ENCODE measurements around the gene PNPLA7. TPM values are rescaled to one million over a fixed set of nuclear protein-coding genes. Genes with fewer than 3 reads are reported as not detected.
"Not testable (repeated sequence)": the region's sequence is repeated elsewhere in the genome, so short reads cannot be mapped to it uniquely, and the experiment has no call there.

The PNPLA7 gene
- polyA plus RNA-seq, 12 donors = 1.3 to 4.6 (median 2.9) TPM; not detected in 1

- DNase-seq = peak; percentile 86
Measured at GRCh38 chr9:137422604-137423513, 127.3 kb downstream of the PNPLA7 start, which contains the start of the genes EXD3 and NOXA1. Gene EXD3, minus strand, starts transcription at chr9:137423162. Its CDS starts 27,805 bp downstream, at chr9:137395357. Gene NOXA1, plus strand, starts transcription at chr9:137423393. Its CDS starts 137 bp downstream, at chr9:137423530.

DNA sequence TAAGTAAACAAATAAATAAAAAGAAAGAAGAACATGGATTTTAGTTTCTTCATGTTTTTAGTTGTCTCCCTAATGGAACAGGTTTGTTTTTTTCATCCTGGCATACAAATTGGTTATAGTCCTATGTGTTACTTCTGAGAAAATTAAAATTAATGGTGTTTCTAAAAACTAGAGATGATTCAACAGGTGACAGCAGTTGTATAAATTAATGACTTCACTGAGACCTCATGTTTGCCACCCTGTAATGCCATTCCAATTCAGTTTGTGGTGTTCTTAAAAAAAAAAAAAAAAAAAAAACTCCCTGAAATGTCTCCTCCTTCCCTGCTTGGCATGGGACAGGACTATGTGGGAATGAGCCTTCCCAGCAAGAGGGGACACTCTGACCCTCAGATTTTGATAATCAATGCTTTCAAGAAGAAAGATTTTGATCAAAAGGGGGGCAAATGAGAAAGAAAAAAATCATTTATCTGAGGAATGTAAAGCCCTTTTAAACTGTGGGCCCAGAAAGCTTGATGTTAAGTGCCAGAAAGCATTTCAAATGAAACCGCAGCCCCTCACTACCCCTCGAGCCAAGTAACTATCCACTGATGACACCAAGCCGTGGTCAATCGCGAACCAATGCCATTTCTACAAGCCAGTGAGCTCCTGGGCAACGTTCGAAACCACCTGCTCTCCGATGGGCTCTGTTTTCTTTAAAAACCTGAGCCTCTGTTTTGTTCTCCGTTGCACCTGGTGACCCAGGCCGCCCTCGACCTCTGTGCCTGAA, 128.2 kb downstream of the PNPLA7 start:
- no peak for DNase-seq

DNA sequence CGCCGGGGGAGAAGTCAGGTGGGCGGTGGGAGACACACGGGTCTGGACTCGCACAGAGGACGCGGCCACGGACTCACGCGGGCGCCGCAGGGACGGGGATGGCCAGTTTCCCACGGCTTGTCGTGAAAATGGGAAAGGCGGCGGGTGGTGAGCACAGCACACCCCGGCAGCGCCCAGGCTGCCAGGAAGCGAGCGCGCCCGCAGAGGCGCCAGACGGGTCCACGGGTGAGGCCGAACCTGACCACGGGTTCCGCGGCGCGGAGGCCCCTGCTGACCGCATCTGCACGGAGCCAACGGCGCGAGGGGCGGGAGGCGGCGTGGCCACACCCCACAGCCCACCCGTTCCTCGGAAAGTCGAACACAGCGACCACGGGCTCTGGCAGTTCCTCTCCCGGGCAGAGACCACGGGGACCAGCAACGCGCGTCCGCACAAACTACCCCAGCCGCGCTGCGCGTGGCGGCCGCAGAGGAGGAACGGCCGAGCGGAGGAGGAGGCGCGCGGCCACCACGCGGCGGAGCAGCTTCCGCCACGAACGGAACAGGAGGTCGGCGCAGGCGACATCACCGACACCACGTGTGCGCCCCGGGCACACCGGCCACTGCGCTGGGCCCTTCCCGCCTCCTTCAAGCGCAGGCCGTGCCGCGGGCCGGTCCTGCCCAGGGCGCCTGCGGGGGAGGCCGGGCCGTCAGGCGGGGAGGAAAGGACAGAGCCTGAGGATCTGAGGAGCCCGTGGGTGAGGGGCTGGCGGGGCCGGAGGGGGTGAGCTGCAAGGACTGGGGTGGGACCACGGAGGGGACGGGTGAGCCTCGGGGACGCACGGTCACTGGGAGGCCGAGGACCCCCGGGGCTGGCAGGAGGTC, 132.8 kb downstream of the PNPLA7 start:
- DNase-seq = no peak

GRCh38 chr9:137416563-137417151, 133.5 kb downstream of the PNPLA7 start:
- no peak for DNase-seq

- no peak for DNase-seq
Measured at GRCh38 chr9:137416006-137416562, 134.1 kb downstream of the PNPLA7 start.

GRCh38 chr9:137415451-137415850, 134.8 kb downstream of the PNPLA7 start:
- no peak for DNase-seq

GRCh38 chr9:137412431-137412830, 137.8 kb downstream of the PNPLA7 start:
- DNase-seq = no peak

DNA sequence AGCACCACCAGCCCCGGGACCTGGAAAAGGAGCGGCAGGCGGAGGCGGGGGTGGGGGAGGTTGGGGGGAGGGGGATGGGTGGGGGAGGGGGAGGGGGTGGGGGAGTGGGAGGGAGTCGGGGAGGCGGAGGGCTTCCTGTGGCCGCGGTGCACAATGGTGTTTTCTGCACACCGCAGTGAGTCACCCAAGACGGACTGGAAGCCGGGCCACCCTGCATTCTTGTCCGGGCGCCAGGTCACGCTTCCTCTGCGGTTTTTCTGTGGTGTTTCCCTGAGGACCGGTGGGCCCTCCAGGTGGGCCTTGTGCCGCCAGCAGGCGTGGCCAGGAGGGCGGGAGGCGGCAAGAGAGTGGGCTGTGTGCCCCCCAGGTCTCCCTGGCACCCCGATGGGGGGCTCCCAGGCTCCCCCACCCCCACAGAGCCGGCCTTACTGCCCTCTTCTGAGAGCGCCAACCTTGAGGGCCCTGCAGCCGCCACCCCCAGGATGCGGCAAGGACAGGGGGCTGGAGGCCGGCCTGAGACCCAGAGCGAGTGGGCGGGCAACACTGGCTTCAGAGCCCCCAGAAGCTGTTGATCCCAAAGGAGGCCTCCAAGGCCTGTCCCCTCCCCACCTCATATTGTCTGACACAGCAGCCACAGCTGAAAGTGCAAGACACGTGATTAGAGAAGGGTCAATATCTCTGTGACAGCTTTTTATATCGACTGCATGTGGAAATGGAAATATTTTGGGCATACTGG, 138.4 kb downstream of the PNPLA7 start:
- no peak for DNase-seq

DNA sequence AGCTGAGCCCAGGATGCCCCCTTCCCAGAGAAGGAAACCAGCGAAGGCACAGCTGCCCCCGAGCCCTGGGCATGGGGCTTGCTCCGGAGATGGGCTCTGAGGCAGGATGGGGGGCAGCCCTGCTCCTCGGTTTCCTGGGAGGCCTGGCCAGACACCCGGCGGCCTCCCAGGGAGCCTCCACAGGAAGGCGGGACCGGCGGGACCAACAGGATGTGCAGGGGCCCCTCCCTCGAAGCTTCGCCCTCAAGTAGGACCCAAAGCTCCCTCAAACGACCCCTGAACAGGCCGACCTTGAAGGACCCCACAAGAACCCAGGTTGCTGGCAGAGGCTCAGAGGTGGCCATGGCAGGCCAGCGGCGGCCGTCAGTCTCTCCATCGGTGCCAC, 138.9 kb downstream of the PNPLA7 start:
- DNase-seq = no peak

- DNase-seq = no peak
Measured at GRCh38 chr9:137410891-137411249, 139.3 kb downstream of the PNPLA7 start.

DNA sequence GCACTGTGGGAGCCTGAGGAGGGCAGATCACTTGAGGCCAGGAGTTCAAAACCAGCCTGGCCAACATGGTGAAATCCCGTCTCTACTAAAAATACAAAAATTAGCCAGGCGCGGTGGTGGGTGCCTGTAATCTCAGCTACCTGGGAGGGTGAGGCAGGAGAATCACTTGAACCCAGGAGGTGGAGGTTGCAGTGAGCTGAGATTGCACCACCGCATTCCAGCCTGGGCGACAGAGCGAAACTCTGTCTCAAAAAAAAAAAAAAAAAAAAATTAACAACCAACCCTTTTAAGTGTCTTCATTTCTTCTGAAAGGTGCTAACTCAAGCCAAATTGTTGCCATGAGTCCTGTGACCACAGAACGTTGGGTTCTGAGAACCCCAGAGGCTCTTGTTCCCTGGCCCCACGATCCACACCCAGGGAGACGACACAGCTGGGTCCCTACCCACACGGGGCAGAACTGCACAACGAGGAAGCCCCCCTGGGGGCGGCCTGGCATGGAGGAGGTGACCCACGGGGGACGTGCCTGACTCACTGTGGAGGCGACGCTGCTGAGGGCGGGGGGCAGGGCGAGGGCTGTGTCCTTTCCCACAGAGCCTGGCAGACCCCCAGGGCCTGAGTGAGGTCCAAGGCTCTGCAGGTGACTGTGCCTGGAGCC, 139.8 kb downstream of the PNPLA7 start:
- DNase-seq = not testable (repeated sequence)

Other genes with a start within 250 kb of the PNPLA7 start
- 10 to 100 TPM in 2 of 12 donors, 1 to 10 TPM in 9, not detected in 1; 2.6 to 28.7 (median 4.3) TPM for gene NRARP, start 248.1 kb downstream of the PNPLA7 start, polyA plus RNA-seq (ENCODE audit: insufficient read length in 12 of 12)
- 10 to 100 TPM in 8 of 12 donors, 1 to 10 TPM in 3, not detected in 1; 6.7 to 21.6 (median 11.6) TPM for gene EXD3, start 127.2 kb downstream of the PNPLA7 start, polyA plus RNA-seq (ENCODE audit: insufficient read length in 12 of 12)
- 1 to 10 TPM in 10 of 12 donors, not detected in 2; 1.4 to 3.1 (median 2.4) TPM for gene NOXA1, start 127.0 kb downstream of the PNPLA7 start, polyA plus RNA-seq (ENCODE audit: insufficient read length in 12 of 12)
- 1 to 10 TPM in 1 of 12 donors, under 1 TPM in 10, not detected in 1; 0.11 to 6.2 (median 0.34) TPM for gene ENTPD8, start 109.0 kb downstream of the PNPLA7 start, polyA plus RNA-seq (ENCODE audit: insufficient read length in 12 of 12)
- 10 to 100 TPM in 11 of 12 donors, not detected in 1; 13.4 to 40.8 (median 17.9) TPM for gene NSMF, start 91.1 kb downstream of the PNPLA7 start, polyA plus RNA-seq (ENCODE audit: insufficient read length in 12 of 12)
- 10 to 100 TPM in 11 of 12 donors, not detected in 1; 15.2 to 30.8 (median 18.1) TPM for gene MRPL41, start 1.5 kb upstream of the PNPLA7 start, polyA plus RNA-seq (ENCODE audit: insufficient read length in 12 of 12)
- 10 to 100 TPM in 11 of 12 donors, not detected in 1; 19.6 to 38.7 (median 28.8) TPM for gene DPH7, start 28.5 kb upstream of the PNPLA7 start, polyA plus RNA-seq (ENCODE audit: insufficient read length in 12 of 12)
- gene ZMYND19, start 40.1 kb upstream of the PNPLA7 start, polyA plus RNA-seq (ENCODE audit: insufficient read length in 12 of 12) = 10 to 100 TPM in 11 of 12 donors, not detected in 1; 13.0 to 23.9 (median 17.6) TPM
- 10 to 100 TPM in 11 of 12 donors, not detected in 1; 18.7 to 71.0 (median 33.4) TPM for gene ARRDC1, start 55.3 kb upstream of the PNPLA7 start, polyA plus RNA-seq (ENCODE audit: insufficient read length in 12 of 12)
- gene EHMT1, start 68.6 kb upstream of the PNPLA7 start, polyA plus RNA-seq (ENCODE audit: insufficient read length in 12 of 12) = 10 to 100 TPM in 11 of 12 donors, not detected in 1; 36.6 to 71.7 (median 43.4) TPM